ENCODE data around the gene KLRG1.
A peak's percentile ranks its signal among the peaks of the same experiment; 100 is the strongest.

Gene KLRG1

DNA sequence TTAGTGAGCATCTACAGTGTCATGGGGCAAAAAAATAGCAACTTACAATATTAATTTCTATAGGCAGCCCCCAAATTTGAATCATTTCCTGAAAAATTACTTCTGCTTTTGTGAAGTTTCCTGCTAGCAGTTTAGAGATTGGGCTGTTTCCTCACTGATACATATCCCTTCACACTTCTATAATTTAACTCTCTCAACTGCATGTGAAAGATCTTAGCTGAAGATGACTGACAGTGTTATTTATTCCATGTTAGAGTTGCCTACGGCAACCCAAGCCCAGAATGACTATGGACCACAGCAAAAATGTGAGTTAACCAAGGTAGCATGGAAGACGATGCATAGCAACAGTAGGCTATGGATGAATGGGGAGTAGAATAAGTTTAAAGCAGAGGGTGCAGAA lies at the start of gene KLRG1:
KLRG1 (plus strand) TSS at position 134 of the 400 bp plus-strand sequence; CDS start at position 224, 90 bp downstream.
- DNase-seq, result peak; percentile 57

DNA sequence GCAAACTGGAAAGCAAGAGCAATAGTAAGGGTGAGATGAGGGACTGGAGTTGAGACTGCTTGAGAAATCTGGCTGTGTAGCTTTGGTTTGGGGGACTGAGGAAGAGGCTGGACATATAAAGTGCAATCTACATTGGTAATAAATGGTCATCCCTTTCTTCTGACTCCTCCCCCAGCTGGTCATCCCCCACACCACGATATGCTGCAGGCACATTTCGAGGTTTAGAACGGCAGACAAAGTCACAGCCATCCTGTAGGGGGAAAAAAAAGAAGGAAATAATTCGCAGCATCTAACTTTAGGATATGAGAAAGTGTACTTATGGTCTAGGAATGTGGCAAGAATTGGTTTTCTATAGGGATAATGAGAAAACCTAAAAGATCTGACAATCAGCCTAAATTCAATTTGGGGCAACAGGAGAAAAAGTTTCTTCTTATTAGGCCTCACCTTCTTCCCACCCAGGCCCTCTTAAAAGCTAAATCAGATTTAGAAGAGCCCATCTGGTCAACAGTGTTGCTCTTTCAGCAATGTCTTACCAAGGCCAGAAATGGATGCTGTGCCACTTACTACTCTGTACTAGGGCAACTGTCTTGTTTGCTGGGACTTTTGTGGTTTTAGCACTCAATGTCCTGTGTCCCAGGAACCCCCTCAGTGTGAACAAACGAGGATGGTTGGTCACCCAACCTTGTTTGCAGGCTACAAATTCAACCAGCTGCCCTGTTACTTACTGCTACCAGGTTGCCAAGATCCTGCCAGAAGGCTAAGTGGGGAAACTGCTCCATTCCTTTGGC lies 47.5 kb upstream of the KLRG1 start:
- no peak for DNase-seq

DNA sequence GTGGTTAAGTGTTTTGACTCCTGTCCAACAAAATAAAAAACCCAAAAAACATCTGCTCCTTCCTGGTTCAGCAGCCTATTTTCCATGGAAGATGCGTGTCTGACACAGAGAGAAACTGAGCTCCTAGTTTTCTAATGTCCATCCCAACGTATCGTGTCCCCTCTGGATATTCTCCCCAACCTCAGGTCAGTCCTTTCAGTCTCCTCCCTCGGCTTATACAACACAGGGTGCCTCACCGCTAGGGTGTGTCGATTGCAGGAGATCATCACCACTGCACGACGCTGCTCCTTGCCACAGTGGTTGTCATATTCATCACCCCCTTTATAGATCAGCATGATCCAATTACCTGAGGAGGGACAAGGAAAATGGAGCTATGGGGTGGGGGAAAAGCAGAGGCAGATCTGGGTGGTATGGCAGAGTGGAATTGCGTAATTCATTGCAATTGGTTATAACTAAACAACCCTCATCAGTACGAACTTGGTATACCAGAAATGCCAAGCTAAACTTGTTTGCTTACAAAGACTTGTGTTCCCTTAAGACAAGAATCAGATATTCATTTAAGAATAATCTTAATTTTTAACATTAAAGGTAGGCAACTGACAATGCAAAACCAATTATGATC lies 45.7 kb upstream of the KLRG1 start:
- DNase-seq, result no peak

DNA sequence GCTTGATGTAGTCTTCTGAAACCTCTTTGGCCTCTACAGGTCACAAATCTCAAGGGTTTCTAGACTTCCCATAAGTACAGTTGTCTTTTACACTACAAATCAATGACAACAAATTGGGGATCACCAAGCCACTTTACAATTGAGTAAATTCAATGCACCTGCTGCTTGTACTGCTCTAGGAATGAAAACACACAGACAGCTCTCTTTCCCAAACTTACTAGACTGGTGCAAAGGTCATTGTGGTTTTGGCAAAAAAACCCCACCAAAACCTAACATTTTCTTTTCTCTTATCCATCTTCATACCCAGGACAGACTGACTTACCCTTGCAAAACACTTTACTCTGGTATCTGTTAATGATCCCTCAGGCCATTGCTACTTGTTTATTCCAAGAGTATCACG lies 42.6 kb upstream of the KLRG1 start:
- DNase-seq, result no peak

DNA sequence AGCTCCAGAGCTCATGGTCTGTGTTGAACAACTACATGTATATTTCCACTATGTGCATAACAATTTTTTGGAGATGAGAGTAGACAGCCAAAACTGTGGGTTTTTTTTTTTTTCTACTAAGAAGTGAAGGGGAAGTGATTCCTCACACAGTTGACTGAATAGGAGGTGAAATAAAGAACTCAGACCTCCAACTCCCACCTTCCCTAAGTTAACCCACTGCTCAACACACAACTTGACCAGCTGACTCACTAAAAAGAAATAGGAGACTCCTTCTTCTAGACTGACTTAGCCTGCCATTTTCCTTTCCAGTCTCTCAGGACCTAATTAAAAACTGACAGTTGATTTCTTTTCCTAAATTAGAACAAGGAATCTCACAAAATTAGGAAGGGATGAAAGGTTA lies 41.6 kb upstream of the KLRG1 start:
- DNase-seq, result no peak

DNA sequence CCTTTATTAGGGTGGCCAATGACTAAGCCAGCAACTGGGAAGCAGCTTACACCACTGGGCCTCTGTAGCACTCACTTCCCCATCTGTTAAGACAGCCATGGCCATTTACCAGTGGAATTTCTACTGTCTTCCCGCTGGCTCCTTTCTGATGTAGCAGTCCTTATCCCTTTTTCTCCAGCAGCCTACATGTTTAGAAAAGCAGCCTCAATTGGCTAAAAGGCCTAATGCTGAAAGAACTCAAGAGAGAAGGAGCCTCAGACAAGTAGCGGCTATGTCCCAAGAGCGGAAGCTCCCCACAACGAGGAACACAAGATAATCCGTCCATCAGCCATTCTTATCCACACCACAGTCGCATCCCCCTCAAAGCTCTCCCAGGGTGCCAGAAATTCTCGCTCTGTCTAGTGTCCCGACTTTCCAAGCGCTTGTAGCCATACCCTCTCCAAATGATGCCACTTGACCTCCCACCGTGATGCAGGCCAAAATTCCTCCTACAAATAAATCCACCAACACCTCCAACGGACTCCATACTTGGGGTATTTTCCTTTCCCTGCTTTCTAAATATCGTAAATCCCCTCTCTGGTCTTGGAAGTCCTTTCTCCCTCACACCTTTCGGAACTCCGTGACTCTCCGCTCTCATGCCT lies 40.5 kb upstream of the KLRG1 start:
- DNase-seq, result peak; percentile 21

DNA sequence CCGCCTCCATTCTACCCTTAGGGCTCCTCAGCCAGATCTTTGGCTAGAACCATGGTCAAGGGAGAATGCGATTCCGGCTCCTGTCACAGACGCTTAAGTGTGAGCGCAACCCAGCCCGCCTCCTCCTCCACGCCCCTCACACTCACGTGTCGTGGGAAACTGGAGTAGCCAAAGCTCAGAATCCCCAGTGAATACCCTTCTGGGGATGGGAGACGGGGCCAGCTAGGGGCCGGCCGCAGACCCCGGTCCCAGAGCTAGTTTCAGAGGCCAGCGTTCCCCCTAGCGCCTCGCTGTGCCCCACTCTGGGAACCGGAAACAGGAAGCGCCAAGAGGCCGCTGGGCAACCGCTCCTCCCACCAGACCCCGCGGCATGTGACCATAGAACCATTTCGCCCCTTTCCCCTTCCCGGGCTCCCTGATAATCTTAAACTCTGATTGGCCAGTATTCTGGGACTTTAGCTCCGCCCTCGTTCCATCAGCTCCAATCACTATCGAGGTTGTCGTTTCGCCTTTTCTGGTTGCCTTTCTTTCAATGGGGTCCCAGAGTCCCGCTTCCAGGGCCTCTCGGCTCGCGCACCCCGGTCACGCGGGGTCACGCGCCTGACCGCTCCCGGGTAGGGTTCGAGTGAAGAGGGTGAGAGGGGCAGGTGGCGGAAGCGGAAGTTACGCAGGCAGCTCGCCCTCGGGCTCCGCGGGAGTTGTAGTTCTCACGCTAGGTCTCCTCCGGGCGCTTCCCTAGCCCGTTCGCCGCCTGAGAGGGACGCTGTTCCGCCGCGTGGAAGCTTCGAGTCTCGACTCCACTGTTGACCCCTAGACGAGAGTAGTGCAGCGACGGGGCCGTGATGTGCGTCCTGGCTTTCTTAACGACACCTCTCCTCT lies 39.8 kb upstream of the KLRG1 start, which contains the start of gene M6PR:
M6PR (minus strand) TSS at position 304 of the 879 bp plus-strand sequence. CDS start 3,241 bp downstream, outside the sequence.
- DNase-seq, result peak; percentile 90

DNA sequence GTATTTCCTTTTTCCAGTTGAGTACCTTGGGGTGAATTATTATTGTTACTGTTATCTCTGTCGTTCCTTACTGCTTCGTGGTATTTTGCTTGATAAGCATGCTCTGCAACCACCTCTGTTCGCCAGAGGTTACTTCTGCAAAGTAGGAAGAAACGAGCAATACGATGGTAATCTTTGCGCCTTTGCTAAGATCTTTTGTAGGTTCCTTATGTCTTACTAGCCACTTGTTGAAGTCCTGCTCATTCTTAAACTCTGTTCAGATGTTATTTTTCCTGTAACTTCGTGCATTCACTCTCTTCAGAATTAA lies 39.2 kb upstream of the KLRG1 start:
- no peak for DNase-seq

DNA sequence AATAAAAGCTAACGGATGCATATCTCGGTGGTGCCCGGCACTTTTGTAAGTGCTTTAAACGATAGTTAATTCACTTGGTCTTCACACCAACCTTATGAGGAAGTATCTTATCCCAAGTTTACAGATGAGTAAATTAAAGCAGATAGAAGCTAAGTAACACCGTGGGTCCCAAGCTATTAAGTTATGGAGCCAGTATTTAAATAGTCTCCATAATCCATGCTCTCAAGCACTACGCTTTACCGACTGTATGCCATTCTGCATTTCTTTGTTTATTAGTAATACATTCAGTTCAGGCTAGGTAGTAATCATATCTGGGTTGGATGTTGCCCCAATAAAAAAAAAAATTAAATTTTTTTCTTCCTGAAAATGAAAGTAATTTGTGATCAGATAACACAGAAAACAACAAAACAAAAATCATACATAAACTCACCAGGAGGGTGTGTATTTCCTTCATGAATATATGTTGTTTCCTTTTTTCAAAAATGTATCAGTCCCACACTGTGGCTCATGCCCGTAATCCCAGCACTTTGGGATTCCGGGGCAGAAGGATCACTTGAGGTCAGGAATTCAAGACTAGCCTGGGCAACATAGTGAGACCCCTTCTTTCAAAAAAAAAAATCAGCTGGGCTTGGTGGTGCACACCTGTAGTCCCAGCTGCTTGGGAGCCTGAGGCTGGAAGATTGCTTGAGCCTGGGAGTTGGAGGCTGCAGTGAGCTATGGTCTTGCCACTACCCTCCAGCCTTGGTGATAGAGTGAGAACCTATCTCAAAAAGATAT lies 38.5 kb upstream of the KLRG1 start:
- DNase-seq, result peak; percentile 62

DNA sequence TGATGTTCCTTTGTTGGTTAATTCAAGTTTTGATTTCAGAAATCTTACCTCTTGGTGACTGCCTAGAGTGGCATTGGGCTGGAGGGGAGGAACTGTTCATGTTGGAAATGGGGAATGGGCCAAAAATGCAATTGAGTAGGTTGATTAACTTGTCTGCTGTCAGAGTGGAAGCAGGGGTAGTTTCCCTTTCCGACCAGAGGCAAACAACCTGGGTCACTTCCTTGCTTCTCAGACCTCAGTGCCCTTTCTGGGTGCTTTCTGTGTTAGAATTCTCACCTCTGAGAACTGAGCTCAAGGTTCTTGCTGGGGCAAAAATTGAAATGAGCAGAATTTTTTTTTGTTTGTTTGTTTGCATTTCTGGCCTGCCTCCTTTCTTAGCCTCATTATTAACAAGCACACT lies 37.6 kb upstream of the KLRG1 start:
- peak; percentile 66 for DNase-seq

DNA sequence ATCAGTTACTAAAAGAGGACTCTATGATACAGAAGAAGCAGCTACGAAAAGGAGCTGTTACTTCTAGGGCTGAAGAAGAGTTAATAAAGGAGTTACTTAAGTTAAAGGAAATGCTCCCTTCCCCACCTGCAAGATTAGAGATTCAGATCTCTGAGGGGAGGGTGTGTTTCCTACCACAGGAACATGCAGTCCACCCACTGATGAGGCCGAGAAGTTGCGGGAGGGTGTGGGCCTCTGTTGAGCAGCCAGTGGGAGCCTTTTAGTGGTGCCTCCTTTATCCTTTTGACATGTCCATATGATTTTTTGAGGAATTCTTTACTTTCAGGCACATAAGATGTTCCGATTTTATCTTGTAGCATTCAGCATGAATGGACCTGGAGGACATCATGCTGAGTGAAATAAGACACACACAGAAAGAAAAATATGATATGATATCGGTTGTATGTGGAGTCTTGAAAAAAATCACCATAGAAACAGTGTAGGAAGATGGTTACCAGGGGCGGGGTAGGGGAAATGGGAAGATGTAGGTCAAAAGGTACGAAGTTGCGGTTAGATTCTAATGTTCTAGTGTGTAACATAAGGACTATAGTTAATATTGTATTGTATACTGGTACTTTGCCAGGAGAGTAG lies 35.5 kb upstream of the KLRG1 start:
- DNase-seq, result peak; percentile 84

DNA sequence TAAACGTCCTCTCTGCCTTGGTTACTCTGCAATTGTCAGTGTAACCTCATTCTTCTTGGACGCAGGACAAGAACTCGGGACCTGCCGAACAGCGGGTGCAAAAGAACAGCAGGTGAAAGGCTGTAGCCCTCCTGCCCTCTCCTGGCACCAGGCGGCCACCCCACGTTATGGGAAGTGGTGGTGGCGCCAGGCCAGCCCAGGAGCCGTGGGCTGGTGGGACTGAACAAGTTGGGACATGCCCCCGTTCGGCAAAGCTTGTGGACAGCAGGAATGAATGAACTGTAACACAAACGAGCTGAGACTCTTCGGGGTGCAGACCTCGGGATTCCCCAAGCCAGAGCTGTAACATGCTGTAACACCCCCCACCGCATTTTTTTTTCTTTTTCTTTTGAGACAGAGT lies 33.3 kb upstream of the KLRG1 start:
- DNase-seq, result no peak

DNA sequence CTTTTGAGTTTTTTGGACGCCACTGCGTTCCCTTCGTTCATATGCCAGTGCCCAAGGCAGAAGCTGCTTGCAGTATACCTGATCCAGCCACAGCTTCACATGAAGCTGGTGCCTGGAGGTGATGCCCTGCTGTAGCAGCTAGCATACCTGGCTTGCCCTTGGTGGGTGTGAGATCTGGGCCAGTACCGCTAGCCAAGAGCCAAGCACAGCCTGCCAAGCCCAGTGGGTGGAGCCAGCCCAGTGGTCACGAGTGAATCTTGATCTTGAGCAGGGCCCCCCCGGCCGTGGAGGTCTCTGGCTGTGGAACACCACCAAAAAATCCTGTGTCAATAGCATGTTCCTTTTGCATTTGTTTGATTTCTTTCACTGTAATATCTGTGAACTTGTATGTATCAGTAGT lies 32.6 kb upstream of the KLRG1 start:
- DNase-seq, result no peak

DNA sequence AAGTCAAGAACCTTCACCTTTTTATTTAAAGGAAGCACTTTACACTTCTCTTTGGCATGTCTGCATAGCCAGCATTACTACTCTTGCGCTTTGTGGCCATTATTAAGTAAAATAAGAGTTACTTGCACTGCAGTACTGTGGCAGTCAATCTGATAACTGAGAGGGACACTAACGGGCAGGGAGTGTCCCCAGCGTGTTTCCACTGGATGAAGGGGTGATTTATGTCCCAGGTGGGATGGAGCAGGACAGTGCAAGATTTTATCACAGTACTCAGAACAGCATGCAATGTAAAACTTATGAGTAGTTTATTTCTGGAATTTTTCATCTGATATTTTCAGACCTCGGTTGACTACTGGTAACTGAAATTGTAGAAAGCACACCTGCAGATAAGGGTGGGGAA lies 31.8 kb upstream of the KLRG1 start:
- DNase-seq, result no peak

DNA sequence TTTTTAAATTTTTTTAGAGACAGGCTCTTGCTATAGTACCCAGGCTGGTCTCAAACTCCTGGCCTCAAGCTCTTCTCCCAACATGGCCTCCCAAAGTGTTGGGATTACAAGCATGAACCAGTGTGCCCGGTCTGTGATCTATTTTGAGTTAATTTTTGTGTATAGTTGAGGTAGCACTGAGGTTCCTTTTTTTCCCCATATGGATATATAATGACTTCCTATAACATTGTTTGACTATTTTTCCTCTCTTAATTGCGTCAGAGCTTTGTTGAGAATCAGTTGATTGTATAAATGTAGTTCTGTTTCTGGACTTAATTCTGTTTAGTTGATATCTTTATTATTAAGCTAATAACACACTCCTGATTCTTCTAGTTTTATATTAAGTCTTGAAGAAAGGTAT lies 31.3 kb upstream of the KLRG1 start:
- no peak for DNase-seq

DNA sequence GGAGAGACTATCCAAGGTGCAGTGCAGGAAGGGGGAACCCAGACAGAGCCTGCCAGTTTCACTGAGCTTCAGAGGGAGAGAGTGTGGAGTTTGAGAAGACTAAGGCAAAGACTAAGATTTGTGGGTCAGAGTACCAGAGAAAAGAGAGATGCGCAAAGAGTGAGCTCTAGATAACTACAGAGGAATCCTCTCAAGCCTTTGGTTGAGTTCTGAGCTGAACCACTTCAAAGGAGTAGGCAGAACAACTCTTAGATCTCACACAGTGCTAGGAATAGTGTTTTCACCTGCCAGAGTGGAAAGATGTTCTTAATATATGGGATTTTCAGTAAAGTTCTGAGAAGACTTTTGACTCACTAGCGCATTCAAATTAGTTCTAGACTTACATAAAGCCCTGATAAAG lies 29.2 kb upstream of the KLRG1 start:
- DNase-seq, result peak; percentile 51

DNA sequence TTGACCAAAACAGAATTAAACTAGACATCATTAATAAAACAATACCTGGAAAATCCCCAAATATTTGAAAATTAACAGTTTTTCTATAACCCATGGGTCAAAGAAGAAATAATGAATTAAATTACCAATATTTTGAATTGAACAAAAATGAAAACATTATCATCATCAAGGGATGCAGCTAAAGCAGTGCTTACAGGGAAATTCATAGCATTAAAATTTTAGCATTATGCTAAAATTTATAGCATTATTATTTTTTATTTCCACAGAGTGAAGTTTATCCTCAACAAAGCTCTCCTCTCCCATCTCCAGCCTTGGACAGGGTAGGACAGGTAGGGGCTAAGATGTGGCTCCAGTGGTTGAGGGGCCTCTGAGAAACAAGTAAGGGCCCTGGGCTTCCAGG lies 20.6 kb upstream of the KLRG1 start:
- no peak for DNase-seq

DNA sequence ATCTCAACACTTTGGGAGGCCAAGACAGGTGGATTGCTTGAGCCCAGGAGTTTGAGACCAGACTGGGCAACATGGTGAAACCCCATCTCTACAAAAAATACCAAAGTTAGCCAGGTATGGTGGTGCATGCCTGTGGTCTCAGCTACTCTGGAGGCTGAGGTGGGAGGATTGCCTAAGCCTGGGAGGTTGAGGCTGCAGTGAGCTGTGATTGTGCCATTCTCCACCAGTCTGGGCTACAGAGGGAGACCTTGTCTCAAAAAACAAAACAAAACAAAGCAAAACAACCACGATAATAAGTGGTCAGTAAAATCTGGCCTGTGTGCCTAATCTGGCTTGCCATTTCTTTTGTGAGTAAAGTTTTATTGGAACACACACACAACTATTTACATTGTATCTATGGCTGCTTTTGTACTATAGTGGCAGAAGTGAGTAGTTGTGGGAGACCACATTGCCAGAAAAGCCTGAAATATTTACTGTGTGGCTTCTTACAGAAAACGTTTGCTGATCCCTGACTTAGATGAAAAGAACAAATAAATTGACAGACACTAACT lies 19.4 kb upstream of the KLRG1 start:
- DNase-seq, result no peak

DNA sequence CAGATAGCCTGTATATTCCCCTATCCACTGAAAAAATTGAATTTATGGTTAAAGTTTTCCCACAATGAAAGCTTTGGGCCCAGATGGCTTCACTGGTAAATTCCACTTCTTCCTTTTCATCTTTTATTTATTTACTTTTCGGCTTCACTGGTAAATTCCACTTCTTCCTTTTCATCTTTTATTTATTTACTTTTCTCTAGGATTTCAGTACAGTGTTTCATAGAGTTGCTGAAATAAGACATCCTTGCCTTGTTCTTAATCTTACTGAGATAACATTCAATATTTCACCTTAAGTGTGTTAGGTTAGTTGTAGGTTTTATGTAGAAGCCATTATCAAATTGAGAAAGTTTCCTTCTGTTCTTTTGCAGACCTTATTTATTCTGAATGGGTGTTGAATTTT lies 18.9 kb upstream of the KLRG1 start:
- no peak for DNase-seq

DNA sequence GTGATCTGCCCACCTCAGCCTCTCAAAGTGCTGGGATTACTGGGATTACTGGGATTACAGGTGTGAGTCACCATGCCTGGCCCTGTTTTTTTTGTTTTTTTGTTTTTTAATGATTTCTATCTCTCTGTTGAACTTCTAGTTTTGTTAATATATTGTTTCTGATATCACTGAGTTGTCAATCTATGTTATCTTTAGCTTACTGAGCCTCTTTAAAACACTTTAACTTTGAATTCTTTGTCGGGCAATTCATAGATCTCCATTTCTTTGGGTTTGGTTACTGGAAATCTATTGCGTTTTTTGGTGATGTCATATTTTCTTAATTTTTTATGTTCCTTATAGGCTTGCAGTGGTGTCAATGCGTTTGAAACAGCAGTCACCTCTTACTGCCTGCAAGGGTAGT lies 9.2 kb upstream of the KLRG1 start:
- no peak for DNase-seq

DNA sequence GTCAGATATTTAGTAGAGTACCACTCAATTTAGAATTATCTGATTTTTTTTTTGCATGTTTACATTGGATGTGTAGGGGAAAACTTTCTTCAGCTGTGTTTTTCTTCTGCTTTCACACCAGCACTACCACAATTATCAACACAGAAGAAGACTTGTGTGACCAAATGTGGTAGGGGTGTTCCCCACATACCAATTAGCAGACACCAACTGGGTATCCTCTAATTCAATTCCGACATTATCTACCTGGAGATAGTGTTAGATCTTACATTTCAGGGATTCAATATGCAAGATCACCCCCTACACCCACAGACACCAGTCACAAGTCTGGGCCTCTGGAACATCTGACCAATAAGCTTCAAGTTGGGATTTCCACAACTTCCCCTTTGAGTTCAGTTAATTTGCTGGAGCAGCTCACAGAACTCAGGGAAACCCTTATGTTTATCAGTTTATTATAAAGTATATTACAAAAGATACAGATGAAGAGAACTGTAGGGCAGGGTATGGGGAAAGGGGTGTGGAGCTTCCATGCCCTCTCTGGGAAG lies 4.1 kb upstream of the KLRG1 start:
- DNase-seq, result no peak
